ENCODE measurements around the gene SLC9A3.
"Not testable (repeated sequence)": the region's sequence is repeated elsewhere in the genome, so short reads cannot be mapped to it uniquely, and the experiment has no call there.

Gene SLC9A3

GRCh38 chr5:524234-524972, at the start of gene SLC9A3:
Gene SLC9A3, minus strand, starts transcription at chr5:524449.
- DNase-seq = no peak

- no peak for DNase-seq
Measured at GRCh38 chr5:573976-574375, 49.7 kb upstream of the SLC9A3 start.

GRCh38 chr5:573206-573605, 49.0 kb upstream of the SLC9A3 start:
- DNase-seq = no peak

GRCh38 chr5:572398-573019, 48.3 kb upstream of the SLC9A3 start:
- DNase-seq = no peak

GRCh38 chr5:571791-572190, 47.5 kb upstream of the SLC9A3 start:
- no peak for DNase-seq

- DNase-seq = no peak
Measured at GRCh38 chr5:570886-571285, 46.6 kb upstream of the SLC9A3 start.

- no peak for DNase-seq
Measured at GRCh38 chr5:570446-570845, 46.2 kb upstream of the SLC9A3 start.

- no peak for DNase-seq
Measured at GRCh38 chr5:569868-570361, 45.7 kb upstream of the SLC9A3 start.

- no peak for DNase-seq
Measured at GRCh38 chr5:569358-569867, 45.2 kb upstream of the SLC9A3 start.

- DNase-seq = no peak
Measured at GRCh38 chr5:568809-569208, 44.6 kb upstream of the SLC9A3 start.

GRCh38 chr5:568061-568781, 44.0 kb upstream of the SLC9A3 start:
- DNase-seq = no peak

- DNase-seq = no peak
Measured at GRCh38 chr5:567664-568060, 43.4 kb upstream of the SLC9A3 start.

GRCh38 chr5:566636-567309, 42.5 kb upstream of the SLC9A3 start:
- no peak for DNase-seq

GRCh38 chr5:565782-566440, 41.7 kb upstream of the SLC9A3 start:
- DNase-seq = no peak

- no peak for DNase-seq
Measured at GRCh38 chr5:561408-561807, 37.2 kb upstream of the SLC9A3 start.

GRCh38 chr5:560792-561166, 36.5 kb upstream of the SLC9A3 start:
- no peak for DNase-seq

GRCh38 chr5:558871-559503, 34.7 kb upstream of the SLC9A3 start:
- DNase-seq = no peak

- DNase-seq = no peak
Measured at GRCh38 chr5:558326-558725, 34.1 kb upstream of the SLC9A3 start.

- DNase-seq = not testable (repeated sequence)
Measured at GRCh38 chr5:557917-558316, 33.7 kb upstream of the SLC9A3 start.

GRCh38 chr5:556909-557441, 32.7 kb upstream of the SLC9A3 start:
- no peak for DNase-seq

- DNase-seq = no peak
Measured at GRCh38 chr5:555058-555623, 30.9 kb upstream of the SLC9A3 start.
